HCEC 1CT (cell line): ENCODE measurements around the gene RBM20.

Source experiments
- DNase-seq: peaks from one replicate; pipeline ENCODE4 v3.0.0-alpha.2; 2017

The RBM20 gene

GRCh38 chr10:110792476-110793125 is 148.5 kb downstream of the RBM20 start:
- DNase-seq: no peak

GRCh38 chr10:110793128-110793812 is 149.1 kb downstream of the RBM20 start:
- no peak for DNase-seq

- no peak for DNase-seq
Measured at GRCh38 chr10:110793886-110794285, 149.8 kb downstream of the RBM20 start.

- DNase-seq: no peak
Measured at GRCh38 chr10:110794808-110795207, 150.7 kb downstream of the RBM20 start.

GRCh38 chr10:110797416-110797815 is 153.3 kb downstream of the RBM20 start:
- DNase-seq: no peak

- DNase-seq: no peak
Measured at GRCh38 chr10:110798340-110798739, 154.2 kb downstream of the RBM20 start.

- DNase-seq: peak; percentile 55
Measured at GRCh38 chr10:110802090-110802489, 158.0 kb downstream of the RBM20 start.

- peak; percentile 83 for DNase-seq
Measured at GRCh38 chr10:110802551-110803238, 158.6 kb downstream of the RBM20 start.

GRCh38 chr10:110803239-110803749 is 159.2 kb downstream of the RBM20 start:
- no peak for DNase-seq

GRCh38 chr10:110803830-110804338 is 159.7 kb downstream of the RBM20 start:
- DNase-seq: peak; percentile 67

- no peak for DNase-seq
Measured at GRCh38 chr10:110804376-110804775, 160.2 kb downstream of the RBM20 start.

GRCh38 chr10:110805292-110805691 is 161.2 kb downstream of the RBM20 start:
- no peak for DNase-seq

- DNase-seq: no peak
Measured at GRCh38 chr10:110806335-110806734, 162.2 kb downstream of the RBM20 start.

GRCh38 chr10:110808123-110808522 is 164.0 kb downstream of the RBM20 start:
- DNase-seq: no peak

- DNase-seq: no peak
Measured at GRCh38 chr10:110808615-110809014, 164.5 kb downstream of the RBM20 start.

GRCh38 chr10:110810625-110811024 is 166.5 kb downstream of the RBM20 start:
- no peak for DNase-seq

GRCh38 chr10:110811791-110812581 is 167.8 kb downstream of the RBM20 start:
- no peak for DNase-seq

GRCh38 chr10:110812583-110812982 is 168.4 kb downstream of the RBM20 start:
- no peak for DNase-seq

- DNase-seq: no peak
Measured at GRCh38 chr10:110813743-110814472, 169.8 kb downstream of the RBM20 start.

GRCh38 chr10:110815354-110816004 is 171.3 kb downstream of the RBM20 start:
- DNase-seq: no peak

GRCh38 chr10:110817614-110818013 is 173.5 kb downstream of the RBM20 start:
- DNase-seq: no peak
